Fibroblast of skin of left biceps (primary cell): ENCODE data around the gene ITIH6.
A peak's percentile ranks its signal among the peaks of the same experiment; 100 is the strongest.
"Not testable (repeated sequence)": the region's sequence is repeated elsewhere in the genome, so short reads cannot be mapped to it uniquely, and the experiment has no call there.

Experiments
- DNase-seq, 2 experiments: peaks; one replicate each; pipeline ENCODE4 v3.0.0-alpha.2; 2013; ENCODE audit warnings: low read depth in 2 of 2

ITIH6 gene

DNA sequence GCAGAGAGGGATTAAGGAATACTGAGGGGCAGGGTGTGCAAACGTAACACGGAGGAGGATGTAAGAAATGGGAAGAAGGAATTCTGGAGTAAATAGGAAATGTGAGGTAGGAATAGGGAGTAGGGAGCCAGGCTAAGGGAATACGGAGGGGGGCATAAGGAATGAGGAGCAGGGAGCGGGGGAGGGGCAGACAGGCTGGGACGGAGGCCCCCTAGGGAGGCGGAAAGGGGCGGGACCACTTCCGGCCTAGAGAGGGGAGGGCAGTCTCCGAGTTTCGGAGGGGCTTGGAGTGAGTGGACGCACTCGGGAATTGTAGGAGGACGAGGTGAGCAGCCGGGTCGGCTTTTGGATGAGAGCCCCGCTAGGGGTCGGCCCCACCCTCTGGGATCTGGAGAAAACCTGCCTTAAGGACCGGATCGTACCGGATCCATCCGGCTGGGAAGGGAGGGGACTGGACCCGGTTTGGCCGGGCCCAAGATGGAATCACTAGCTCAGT lies 10.1 kb upstream of the ITIH6 start:
- no peak for DNase-seq

DNA sequence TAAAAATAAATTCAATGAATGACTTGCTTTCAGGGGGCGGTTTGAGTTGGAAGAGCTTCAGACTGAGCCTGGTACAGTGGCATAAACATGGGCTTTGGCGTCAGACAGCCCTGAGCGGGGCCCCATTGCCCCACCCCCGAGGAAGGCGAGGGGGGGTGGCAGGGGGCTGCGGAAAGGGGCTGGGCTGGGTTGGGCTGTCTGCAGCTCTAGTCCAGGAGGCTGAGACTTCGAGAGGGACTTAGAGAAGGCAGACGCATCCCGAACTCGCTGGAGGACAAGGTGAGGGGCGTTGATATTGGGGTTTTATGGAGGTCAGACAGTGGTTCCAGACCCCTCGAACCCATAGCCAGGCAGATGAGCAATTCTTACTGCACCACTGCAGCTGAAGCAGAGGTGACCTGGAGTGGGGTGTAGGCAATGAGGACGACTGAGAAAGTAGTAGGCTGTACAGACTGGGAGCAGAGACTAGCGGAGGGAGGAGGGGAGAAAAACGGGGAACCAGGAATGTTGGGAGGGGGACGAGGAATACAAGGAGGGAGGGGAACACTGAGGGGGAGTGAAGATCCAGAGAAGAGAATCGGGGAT lies 9.6 kb upstream of the ITIH6 start, which contains the start of gene MAGED2:
MAGED2 (plus strand) TSS at position 222 of the 585 bp plus-strand sequence. CDS start 1,587 bp downstream, outside the sequence.
- DNase-seq = peak in 1 of 2 experiments; percentile 5

DNA sequence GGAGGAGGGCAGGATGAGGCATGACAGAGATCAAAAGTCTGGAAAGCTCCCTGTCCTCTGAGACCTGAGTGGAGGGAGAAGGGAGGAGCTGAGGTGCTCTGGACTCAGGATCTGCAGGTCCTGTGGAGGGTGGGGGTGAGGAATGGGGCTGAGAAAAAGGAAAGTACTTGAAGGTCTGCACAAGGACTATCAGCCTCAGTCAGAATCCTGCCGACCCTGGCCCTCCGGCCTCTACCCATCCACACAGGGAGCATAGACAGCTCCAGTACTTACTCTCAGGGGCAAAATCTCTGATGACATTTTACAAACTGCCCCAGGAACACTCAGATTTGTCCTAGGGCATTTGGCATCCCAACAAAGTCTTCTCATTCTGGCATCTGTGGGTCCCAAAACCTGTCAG lies 991 bp upstream of the ITIH6 start:
- DNase-seq = no peak

DNA sequence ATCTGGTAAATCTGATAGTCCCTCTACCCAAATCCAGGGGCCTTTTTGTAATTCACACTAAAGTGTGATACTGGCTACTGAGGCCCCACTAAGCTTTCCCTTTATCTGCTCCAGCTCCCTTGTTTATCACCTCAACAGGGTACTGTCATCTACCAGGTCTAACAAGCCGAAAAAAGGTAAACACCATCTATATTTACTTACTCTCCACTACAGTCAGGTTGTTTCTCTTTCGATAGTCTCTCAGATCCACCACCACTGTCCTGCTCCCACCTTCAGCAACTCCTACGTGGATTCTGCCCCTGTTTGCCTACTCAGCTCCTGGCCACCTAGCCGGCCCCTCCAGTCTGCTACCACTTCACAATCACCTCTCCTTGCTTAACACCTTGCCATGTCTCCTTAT lies 3.3 kb downstream of the ITIH6 start:
- no peak for DNase-seq

DNA sequence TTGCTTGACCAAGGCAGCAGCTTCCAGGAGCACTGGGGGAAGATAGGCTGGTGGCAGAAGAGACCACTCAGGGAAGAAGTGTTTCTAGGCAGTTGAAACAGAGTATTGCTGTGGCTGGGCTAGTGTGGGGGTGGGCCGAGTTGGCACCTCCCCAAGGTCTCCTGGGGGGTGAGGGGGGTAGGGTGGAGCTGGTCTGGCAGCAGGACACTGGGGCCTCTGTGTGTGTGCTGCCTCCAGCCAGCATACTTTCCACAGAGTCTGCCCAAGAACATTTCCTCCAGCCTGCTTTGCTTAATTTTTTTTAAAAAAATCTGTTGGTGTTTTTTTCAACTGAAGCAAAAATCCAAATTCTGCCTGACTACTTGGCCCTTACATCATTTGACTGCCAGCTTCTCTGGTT lies 4.0 kb downstream of the ITIH6 start:
- no peak for DNase-seq

DNA sequence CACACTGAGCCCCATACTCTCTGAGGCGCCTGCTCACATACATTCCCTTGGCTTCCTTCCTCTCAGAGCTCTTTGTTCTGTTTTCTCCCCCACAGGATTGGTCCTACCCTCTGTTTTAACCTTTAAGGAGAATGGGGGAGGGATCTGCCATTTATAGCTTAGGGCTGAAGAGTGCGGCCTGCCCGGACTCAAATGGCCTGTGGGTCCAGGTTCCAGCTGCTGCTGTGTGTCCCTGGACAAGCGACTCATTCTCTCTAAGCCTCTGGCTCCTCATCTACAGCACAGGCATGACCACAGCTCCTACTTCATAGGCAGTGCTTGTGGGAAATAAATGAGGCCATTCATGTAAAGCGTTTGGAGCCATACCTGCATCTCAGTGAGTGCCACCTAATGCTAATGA lies 8.7 kb downstream of the ITIH6 start:
- not testable (repeated sequence) for DNase-seq

DNA sequence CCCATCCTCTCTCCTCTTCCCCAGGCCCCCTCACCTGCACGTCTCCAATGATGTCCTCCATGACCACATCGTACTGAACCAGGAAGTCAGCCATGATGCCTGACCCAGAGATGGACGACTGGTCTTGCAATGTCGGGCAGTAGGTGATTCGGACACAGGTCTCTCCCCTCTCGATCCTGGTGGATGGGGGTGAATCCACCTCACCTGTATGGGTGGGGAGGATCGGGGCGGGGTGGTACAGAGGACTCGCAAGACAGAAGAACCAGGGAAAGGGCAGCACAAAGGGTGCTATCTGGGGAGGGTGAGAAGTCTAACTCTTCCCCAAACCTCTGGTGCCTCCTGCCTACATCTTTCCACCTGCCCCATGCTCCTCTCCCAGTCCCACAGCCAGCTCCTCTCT lies 9.6 kb downstream of the ITIH6 start:
- DNase-seq = no peak

DNA sequence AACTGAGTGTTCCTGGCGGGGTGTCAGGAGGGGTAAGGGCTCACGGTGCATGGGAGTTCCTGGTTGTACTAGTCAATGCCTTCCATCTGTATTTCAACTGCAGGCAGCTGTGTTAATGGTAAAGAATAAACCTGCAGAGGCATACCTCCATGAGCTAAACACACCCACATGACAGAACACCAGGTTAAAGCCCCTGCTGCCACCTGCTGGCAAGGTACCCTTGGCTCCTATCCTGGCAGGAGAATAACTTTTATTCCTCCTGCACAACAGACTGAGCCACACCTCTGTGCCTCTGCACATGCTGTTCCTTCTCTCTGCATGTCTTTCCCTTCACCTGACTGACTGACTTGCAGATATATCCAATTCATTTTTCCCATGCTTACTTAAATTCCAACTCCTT lies 11.1 kb downstream of the ITIH6 start:
- DNase-seq = no peak

DNA sequence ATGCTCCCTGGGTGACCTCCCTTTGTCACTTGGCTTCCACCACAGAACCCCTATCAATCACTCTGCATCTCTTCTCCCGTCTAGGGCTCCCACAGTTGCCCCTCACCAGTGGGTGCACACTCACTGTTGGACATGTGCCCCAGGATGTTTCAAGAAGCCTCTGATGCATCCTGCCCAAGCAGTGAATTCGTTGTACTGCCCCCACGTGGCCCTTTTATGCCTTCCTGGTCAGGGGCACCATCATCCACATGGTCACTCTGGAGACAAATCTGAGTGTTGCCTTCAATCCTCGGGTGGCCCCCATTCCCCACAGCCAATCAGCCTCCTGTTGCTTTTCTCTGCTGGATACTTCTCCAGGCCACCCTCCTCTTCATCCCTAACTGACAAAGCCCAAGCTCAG lies 12.2 kb downstream of the ITIH6 start:
- DNase-seq = no peak

DNA sequence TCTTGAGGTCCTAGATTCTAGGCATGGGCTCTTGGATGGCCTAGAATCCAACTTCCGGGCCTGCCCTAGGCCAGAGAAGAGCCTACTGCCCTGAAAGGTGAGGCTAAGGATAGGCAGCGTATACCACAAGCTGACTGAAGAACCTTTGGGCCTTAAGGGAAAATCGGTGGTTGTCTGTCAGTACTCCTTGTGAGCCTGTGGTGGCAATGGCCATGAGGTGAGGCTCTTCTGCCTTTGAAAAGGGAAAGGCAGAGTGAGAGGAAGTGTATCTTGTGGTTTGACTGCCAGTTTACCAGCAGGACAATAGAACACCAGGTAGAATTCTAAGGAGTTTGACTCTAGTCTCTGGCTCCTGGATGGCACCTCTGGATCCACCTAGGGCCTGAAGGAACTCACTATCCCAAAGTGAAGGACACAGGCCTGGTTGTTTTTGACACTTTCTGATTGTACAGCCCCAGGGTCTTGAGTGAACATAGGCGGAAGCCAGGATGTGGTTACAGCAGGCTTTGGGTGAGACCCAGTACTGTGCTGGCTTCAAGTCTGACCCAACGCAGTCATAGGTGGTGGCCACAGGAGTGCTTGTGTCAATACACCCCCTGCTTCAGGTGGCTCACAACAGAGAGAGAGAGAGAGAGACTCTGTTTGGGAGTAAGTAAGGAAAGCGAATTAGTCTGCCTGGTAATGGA lies 20.9 kb downstream of the ITIH6 start:
- DNase-seq = no peak

DNA sequence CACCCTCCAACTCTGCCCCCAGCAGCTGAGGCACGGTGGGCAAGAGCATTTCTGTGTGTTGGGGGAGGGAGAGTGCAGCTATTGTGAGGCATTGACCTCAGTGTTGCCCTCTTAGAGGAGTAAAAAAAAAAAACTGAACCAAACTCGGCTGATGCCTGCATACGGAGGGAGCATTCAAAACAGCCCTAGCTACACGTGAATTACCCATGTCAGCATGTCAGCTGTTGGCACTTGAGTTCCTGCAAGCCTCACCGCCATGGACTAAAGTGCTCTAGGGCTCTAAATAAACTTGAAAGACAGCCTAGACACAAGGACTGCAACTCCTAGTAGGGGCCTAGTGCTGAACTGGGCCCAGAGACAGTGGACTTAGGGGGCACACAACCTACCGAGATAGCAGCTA lies 22.0 kb downstream of the ITIH6 start:
- no peak for DNase-seq

DNA sequence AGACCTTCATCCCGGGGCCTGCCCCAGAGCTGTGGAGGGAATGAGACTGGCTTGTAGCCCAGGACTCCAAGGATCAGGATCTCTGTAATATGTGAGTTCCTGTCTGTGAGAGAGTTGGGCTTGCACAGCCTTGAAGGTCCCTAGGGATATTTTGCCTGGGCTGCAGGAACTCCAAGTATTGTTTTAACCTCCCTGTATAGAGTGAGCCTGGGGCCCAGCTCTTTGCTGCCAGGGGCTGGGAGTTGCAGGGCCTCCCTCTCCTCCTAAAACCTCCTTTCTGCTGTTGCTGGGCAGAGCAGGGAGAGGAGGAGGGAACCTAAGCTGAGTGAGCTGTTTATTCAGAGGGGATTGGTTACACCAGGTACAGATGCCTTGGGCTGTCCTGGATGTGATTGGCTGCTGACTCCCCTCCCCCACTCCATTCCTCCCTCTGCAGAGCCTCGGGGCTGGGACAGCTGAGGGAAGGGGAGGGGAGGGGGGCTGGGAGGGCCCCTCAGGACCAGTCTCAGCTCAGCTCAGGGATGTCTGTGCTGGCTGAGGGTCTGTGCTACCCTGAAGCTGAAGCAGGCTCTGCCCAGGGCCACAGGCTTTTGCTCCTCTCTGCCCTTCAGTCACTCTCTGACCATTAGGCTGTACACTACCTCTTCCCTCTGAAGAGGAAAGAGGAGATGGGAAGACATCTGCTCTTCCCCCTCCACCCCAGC lies 23.5 kb downstream of the ITIH6 start:
- peak; percentile 25 to 26 for DNase-seq

DNA sequence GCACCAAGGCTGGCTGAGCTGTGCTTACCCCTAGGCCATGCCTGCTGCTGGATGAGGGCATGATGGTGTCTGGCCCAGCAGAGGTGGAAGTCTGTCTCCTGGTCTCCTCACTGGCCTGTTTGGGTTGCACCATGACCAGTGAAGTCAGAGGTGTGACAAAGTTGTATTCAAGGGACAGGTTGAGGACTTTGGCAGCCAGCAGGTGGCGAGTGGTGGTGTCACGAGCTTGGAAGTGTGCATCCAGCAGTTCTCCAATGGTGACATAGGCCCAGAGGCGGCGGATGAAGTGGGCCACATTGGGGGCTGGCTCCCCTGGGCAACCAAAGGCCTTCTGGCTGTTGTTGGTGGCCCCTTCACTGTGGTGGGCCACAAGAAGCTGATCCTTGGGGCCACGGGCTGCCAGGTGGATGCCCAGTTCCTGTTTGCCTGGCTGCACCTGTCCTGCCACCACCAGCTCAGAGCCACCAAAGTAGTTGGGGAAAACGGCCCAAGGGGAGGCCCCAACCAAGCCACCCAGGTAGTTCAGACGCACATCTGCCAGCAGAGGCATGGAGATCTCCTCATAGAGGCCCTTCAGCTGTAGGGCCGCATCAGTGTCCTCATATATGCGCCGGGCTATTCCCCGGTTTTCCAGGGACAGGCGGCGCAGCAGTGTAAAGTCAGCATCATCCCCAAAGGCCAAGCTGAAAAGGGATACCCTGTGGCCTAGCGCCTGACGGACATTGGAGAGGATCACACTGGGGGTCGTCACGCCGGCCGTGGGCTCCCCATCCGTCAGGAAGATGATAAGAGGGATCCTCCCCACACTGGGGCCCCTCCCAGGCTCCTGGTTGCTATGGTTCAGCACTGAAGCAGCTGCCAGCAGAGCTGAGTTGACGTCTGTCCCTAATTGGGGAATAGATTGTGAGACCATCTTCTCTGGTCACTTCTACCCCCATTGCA lies 39.7 kb downstream of the ITIH6 start:
- DNase-seq = no peak

DNA sequence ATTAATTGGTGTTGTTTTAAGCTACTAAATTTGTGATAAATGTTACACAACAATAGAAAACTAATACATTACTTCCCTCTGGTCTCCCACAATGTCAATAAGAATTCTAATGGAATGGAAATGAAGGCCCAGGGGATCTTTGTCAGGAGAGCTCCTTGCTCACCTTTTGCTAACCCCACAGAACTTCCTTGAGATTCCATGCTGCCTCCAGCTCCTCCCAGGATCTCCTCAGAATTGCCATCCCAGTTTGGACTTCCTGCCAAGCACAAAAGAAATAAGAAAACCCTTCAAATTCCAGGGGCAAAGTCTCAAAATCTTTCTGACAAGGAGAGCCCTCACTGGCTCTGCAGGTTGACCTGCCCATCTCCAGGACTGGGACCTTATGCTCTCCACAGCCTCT lies 43.2 kb downstream of the ITIH6 start:
- DNase-seq = no peak

DNA sequence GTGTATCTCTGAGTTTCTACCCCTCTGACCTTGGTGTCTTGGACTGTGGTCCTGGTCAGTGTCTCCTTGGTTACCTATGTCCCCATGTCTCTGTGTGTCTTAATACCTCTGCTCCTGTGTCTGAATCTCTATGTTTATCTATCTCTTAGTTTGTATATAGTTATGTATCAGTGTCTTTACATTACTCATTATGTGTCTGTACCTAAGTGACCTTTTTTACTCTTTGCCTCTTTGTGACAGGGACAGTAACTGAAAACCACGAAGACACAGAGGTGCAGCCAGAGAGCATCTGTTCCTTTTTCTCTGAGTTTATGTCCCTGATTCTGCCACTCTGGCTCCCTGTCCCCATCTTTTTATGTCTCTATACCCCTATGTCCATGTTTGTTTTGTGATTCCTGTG lies 49.4 kb downstream of the ITIH6 start:
- DNase-seq = no peak

DNA sequence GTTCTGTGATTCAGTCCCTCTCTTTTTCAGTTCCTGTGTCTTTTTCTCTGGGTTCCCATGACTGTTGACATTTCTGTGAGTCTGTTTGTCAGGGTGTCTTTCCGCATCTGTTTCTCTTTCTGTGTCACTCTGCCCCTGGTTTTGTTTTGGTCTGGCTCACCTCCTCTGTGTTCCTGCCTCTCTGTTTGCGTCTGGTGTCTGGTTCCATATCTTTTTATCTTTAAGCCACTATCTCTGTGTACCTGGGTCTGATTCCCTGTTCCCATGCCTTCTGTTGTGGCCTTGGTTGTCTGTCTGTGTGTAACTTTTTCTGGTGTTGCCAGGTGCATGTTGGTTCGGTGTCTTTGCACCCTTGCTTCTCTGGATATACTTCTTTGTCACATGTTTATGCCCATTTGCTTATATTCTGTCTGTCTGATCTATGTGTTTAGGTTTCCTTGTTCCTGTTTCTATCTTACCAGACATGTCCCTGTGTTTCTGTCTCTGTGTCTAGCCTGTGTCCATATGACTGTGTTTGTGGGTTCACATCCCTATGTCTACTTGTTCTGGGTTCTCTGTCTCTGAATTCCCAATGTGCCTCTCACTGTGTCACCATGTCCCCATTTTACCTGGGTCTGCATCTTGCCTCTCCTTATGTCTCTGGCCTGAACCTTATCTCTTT lies 50.2 kb downstream of the ITIH6 start:
- no peak for DNase-seq

DNA sequence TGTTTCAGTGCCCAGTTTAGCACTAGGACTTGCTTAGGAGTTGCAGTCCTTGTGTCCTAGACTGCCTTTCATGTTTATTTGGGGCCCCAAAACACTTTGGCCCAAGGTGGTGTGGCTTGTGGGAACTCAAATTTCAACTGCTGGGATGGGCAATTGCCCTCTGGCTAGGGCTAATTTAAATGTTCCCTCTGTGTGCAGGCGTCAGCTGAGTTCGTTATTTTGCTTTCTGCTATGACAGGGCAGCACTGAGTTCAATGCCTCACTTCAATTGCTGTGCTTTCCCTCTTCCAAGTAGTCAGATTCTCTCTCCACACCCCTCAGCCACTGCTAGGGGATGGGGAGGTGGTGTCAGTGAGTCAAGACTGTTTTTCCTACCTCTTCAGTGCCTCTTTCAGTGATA lies 51.1 kb downstream of the ITIH6 start:
- no peak for DNase-seq

DNA sequence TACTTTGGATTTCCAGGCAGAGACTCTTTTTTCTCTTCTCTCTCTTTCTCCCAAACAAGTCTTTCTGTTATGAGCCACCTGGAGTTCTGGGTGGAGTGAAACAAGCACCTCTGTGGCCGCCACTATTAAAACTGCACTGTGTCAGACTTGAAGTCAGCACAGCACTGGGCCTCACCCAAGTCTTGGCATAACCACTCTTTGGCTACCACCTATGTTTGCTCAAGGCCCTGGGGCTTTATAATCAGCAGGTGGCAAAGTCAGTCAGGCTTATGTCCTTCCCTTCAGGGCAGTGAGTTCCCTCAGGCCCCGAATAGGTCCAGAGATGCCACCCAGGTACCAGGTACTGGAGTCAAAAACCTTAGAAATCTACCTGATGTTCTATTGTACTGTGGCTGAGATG lies 52.4 kb downstream of the ITIH6 start:
- DNase-seq = no peak

DNA sequence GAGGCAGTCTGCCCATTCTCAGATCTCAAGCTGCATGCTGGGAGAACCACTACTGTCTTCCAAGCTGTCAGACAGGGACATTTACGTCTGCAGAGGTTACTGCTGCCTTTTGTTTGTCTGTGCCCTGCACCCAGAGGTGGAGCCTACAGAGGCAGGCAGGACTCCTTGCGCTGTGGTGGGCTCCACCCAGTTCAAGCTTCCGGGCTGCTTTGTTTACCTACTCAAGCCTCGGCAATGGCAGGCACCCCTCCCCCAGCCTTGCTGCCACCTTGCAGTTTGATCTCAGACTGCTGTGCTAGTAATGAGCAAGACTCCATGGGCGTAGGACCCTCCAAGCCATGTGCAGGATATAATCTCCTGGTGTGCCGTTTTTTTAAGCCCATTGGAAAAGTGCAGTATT lies 59.5 kb downstream of the ITIH6 start:
- DNase-seq = not testable (repeated sequence)

DNA sequence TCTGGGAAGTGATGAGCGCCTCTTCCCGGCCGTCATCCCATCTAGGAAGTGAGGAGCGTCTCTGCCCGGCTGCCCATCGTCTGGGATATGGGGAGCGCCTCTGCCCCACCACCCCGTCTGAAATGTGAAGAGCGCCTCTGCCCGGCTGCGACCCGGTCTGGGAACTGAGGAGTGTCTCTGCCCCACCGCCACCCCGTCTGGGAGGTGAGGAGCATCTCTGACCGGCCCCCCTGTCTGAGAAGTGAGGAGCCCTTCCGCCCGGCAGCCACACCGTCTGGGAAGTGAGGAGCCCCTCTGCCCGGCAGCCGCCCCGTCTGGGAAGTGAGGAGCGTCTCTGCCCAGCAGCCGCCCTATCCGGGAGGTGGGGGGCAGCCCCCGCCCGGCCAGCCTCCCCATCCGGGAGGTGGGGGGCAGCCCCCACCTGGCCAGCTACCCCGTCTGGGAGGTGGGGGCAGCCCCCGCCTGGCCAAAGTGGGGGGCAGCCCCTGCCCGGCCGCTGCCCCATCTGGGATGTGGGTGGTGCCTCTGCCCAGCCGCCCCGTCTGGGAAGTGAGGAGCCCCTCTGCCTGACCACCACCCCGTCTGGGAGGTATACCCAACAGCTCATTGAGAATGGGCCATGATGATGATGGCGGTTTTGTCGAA lies 61.6 kb downstream of the ITIH6 start:
- DNase-seq = not testable (repeated sequence)

DNA sequence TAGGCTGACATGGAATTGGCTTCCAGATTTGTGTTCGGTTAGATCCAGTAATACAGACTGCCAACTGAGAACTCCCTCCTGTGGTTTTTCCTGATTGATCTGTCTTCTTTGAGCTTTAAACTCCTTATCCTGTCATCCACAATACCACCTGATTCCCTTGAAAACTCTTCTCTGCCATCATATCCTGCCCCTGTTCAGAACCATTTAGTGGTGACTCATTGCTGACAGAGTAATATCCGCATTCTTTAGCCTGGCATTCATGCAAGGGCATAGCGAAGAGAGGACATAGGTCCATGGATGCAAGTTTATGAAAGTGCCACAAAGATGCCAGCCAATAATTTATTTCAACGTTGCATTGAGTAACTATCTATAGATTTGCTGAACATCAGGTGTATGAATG lies 76.6 kb downstream of the ITIH6 start:
- DNase-seq = no peak
